Measurements from ENCODE around the gene FBN2.

DNA sequence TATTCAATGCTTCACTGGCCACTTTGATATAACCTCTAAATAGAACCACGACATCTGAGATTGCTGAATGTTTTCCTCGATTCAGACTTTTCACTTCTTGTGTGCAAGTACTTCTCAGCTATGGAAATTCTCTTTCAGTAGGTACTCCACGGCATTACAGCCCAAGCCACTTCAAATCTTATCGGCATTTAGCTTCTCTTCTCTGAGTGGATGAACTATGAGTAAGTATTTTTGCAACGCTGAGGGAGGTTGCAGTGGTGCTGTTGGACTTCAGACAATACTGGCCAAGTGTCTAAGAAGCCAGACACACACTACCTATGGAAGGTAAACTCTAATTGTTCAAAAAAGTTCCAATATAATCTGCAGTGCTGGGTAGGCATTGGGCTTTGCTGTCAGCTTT lies 60.1 kb downstream of the FBN2 start:
- TF ChIP-seq POLR2A (IDR thresholded peaks at IDR 0.05), result no peak
- TF ChIP-seq, protein P1, sequence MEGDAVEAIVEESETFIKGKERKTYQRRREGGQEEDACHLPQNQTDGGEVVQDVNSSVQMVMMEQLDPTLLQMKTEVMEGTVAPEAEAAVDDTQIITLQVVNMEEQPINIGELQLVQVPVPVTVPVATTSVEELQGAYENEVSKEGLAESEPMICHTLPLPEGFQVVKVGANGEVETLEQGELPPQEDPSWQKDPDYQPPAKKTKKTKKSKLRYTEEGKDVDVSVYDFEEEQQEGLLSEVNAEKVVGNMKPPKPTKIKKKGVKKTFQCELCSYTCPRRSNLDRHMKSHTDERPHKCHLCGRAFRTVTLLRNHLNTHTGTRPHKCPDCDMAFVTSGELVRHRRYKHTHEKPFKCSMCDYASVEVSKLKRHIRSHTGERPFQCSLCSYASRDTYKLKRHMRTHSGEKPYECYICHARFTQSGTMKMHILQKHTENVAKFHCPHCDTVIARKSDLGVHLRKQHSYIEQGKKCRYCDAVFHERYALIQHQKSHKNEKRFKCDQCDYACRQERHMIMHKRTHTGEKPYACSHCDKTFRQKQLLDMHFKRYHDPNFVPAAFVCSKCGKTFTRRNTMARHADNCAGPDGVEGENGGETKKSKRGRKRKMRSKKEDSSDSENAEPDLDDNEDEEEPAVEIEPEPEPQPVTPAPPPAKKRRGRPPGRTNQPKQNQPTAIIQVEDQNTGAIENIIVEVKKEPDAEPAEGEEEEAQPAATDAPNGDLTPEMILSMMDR (IDR thresholded peaks at IDR 0.05), result no peak

Measured in heart left ventricle (tissue), 13 donors.